AG10803 (cell line): Measurements from ENCODE around the gene TRANK1.

Experiments
- DNase-seq: peaks from one replicate; pipeline ENCODE4 v3.0.0; 2010; ENCODE audit warnings: low read depth
- H3K4me3 ChIP-seq: 2 replicates; pipeline ENCODE4 v1.5.1; 2011; ENCODE audit warnings: mild to moderate bottlenecking, low read length, control low read depth
- TF ChIP-seq, protein P1 (sequence below): conservative IDR thresholded peaks from 2 replicates; pipeline ENCODE4 v1.5.1; 2011; ENCODE audit warnings: mild to moderate bottlenecking, low read length, control low read depth, inconsistent platforms

The TRANK1 gene

GRCh38 chr3:36918050-36918449 is 26.8 kb downstream of the TRANK1 start:
- TF ChIP-seq, protein P1, sequence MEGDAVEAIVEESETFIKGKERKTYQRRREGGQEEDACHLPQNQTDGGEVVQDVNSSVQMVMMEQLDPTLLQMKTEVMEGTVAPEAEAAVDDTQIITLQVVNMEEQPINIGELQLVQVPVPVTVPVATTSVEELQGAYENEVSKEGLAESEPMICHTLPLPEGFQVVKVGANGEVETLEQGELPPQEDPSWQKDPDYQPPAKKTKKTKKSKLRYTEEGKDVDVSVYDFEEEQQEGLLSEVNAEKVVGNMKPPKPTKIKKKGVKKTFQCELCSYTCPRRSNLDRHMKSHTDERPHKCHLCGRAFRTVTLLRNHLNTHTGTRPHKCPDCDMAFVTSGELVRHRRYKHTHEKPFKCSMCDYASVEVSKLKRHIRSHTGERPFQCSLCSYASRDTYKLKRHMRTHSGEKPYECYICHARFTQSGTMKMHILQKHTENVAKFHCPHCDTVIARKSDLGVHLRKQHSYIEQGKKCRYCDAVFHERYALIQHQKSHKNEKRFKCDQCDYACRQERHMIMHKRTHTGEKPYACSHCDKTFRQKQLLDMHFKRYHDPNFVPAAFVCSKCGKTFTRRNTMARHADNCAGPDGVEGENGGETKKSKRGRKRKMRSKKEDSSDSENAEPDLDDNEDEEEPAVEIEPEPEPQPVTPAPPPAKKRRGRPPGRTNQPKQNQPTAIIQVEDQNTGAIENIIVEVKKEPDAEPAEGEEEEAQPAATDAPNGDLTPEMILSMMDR = no peak
- no peak for DNase-seq
- H3K4me3 ChIP-seq = no peak overlapping the region

DNA sequence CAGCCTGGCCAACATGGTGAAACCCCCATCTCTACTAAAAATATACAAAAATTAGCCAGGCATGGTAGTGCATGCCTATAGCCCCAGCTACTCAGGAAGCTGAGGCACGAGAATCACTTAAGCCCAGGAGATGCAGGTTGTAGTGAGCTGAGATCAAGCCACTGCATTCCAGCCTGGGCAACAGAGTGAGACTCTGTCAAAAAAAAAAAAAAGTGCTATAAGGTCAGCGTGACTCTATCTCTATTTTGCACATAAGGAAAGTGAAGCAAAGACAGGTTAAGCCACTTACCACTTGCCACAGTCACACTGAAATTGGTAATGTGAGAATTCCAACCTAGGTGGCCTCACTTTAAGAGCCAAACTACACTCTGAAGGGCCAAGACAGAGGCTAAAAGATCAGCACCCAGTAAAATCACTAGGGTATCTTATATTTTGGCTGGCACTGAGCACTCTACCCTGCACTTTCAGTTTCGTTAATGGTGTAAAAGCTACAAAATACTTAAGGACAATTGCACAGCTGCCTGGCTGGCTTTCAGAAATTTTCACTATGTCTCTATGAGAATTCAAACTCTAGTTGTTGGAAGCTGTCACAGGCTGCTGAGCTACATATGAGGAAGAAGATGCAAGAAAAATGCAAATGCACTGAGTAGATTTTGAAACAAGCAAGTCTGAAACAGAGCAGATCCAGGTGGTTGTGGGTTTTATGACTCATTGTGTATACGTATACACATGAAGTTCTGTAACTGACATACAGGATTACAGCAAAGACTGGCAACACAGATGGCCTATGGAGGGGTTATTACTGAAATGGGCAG is 32.7 kb downstream of the TRANK1 start:
- no peak overlapping the region for H3K4me3 ChIP-seq
- TF ChIP-seq, protein P1 = no peak
- peak; percentile 81 for DNase-seq

GRCh38 chr3:36909666-36910065 is 35.2 kb downstream of the TRANK1 start:
- TF ChIP-seq, protein P1 = no peak
- no peak for DNase-seq
- H3K4me3 ChIP-seq = no peak overlapping the region

GRCh38 chr3:36909181-36909580 is 35.7 kb downstream of the TRANK1 start:
- DNase-seq = no peak
- H3K4me3 ChIP-seq = no peak overlapping the region
- TF ChIP-seq, protein P1 = no peak

DNA sequence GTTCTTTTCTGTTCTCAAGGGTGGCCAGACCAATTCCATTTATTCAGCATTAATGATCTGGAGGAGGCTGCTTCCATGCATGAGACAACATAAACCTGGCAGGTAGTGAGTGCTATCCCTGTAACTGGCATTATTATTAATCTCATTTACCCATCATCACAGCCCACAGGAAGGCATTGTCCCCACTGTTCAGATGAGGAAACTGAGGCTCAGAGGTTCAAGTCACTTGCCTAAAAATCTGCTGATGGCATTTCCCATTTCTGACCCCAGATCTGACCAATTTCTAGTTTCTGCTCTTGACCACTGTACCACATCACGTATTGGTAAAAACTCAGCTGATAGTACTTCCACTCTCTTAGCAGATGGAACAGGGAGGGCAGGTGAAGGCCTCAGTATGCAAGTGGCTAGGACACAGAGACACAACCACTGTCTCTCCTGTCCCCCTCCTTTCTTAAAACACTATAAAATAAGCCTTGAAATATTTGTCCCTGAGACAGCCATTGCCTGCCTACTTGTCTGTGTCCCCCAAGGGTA is 36.1 kb downstream of the TRANK1 start:
- peak overlapping the region; percentile 56 for H3K4me3 ChIP-seq
- DNase-seq = no peak
- TF ChIP-seq, protein P1 = no peak

GRCh38 chr3:36907911-36908646 is 36.8 kb downstream of the TRANK1 start:
- TF ChIP-seq, protein P1 = no peak
- H3K4me3 ChIP-seq = peak overlapping the region; percentile 56
- DNase-seq = peak; percentile 44
